MM.1S (cell line): ENCODE measurements around the gene NTM.

ENCODE experiments used
- CTCF ChIP-seq: fragments of 300-600 bp; sonication (generic); IDR thresholded peaks from 2 replicates; pipeline ENCODE4 v1.5.1; 2016; ENCODE audit warnings: antibody characterized with exemption, low read length, mixed read lengths
- EZH2 ChIP-seq: fragments of 300-600 bp; sonication (generic); optimal IDR thresholded peaks from 2 replicates; pipeline ENCODE3; 2017; ENCODE audit warnings: low read depth, mild to moderate bottlenecking, antibody characterized with exemption, low read length, mixed read lengths
- EZH2phosphoT487 ChIP-seq: fragments of 300-600 bp; sonication (generic); IDR thresholded peaks from 2 replicates; pipeline ENCODE4 v1.6.1; 2018; ENCODE audit warnings: antibody characterized with exemption, low read length

DNA sequence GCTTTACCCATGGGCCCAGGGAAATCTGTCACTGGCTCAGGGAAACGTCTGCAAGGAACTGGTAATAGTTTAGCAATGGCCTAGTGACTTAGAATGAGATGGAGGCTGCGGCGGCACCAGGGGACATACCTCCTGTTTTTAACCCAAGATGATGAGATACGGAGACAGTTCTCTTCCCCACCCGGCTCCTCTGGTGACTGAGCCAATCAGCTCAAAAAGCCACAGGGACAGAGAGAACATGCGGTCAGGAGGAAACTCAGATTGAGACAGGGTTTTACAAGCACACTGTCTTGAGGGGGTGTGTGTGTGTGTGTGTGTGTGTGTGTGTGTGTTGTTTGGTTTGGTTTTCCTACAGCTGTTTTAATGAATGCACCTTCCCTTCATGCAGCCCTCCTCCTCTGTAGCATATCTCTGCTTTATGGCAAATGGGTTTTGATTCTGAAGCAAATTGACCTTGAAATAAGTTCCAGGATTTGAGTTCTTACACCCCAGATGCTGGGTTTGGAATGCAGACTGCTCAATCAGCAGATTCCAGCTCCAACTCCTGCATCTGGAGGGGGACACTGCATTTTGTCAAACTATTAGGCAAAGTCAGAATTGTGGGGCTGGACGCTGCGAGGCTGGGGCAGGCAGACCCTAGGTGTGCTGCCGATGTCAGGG, 246.2 kb downstream of the NTM start:
- TF ChIP-seq EZH2phosphoT487 (no peak), CTCF (no peak), EZH2 (no peak)
